WTC11 (cell line): Measurements from ENCODE around the gene MDH1. TPM values are rescaled to one million over a fixed set of nuclear protein-coding genes. Genes with fewer than 3 reads are reported as not detected.
A peak's percentile ranks its signal among the peaks of the same experiment; 100 is the strongest.

Experiments
- ATAC-seq: fragments of 200-7000 bp; cut with Tn5 transposase; 2 replicates; pipeline ENCODE4 v1.10.0; 2021; ENCODE audit warnings: mild to moderate bottlenecking, moderate library complexity
- CTCF ChIA-PET: fragments of 300-600 bp; sonication (Branson Sonifier 250); formaldehyde crosslinking; loops from one replicate; lab custom pipeline; 2021; ENCODE audit warnings: antibody characterized with exemption; lab: Charles Lee
- POLR2A ChIA-PET: fragments of 350-600 bp; sonication (Branson Sonifier 250); formaldehyde crosslinking; loops from one replicate; lab custom pipeline; 2021; ENCODE audit warnings: antibody characterized with exemption; lab: Charles Lee
- DNase-seq: peaks from one replicate; pipeline ENCODE4 v3.0.0; 2021; ENCODE audit warnings: low spot score
- H3K27ac Mint-ChIP-seq: 2 replicates; pipeline ENCODE4 v1.8.0; 2021; ENCODE audit warnings: mixed read lengths
- H3K27me3 Mint-ChIP-seq: 2 replicates; pipeline ENCODE4 v1.8.0; 2021; ENCODE audit warnings: low read depth, mild to moderate bottlenecking, moderate library complexity, mixed read lengths
- H3K36me3 Mint-ChIP-seq: 2 replicates; pipeline ENCODE4 v1.8.0; 2021; ENCODE audit warnings: mixed read lengths
- H3K4me1 Mint-ChIP-seq: 2 replicates; pipeline ENCODE4 v1.8.0; 2022; ENCODE audit warnings: mixed read lengths
- H3K4me3 Mint-ChIP-seq: 2 replicates; pipeline ENCODE4 v1.8.0; 2021; ENCODE audit warnings: mild to moderate bottlenecking, moderate library complexity, mixed read lengths
- H3K9me3 Mint-ChIP-seq: 2 replicates; pipeline ENCODE4 v1.8.0; 2021; ENCODE audit warnings: mixed read lengths
- CREM ChIP-seq: sonication (generic); formaldehyde crosslinking; IDR thresholded peaks from 2 replicates; pipeline ENCODE4 v1.8.1; 2022; ENCODE audit warnings: mild to moderate bottlenecking, missing genetic modification reagents, moderate library complexity
- CTCF ChIP-seq: fragments of 200-600 bp; IDR thresholded peaks from 2 replicates; pipeline ENCODE4 v1.8.0; 2022; ENCODE audit warnings: antibody characterized with exemption
- FOXJ3 ChIP-seq: sonication (generic); formaldehyde crosslinking; IDR thresholded peaks from 2 replicates; pipeline ENCODE4 v1.9.0; 2021; ENCODE audit warnings: missing genetic modification reagents, mild to moderate bottlenecking, borderline replicate concordance
- FOXP1 ChIP-seq: sonication (generic); formaldehyde crosslinking; IDR thresholded peaks from 2 replicates; pipeline ENCODE4 v1.8.0; 2022; ENCODE audit warnings: missing genetic modification reagents, mild to moderate bottlenecking, moderate library complexity, borderline replicate concordance
- GRHL2 ChIP-seq: fragments of 250-450 bp; sonication (Bioruptor Pico); IDR thresholded peaks from 2 replicates; pipeline ENCODE4 v1.8.0; 2022; ENCODE audit warnings: mild to moderate bottlenecking, moderate library complexity; ENCODE audit not compliant: insufficient replicate concordance, severe bottlenecking
- JAZF1 ChIP-seq: fragments of 250-450 bp; sonication (Bioruptor Pico); IDR thresholded peaks from 2 replicates; pipeline ENCODE4 v1.9.0; 2021; ENCODE audit warnings: moderate library complexity, mild to moderate bottlenecking, inconsistent platforms
- MYBL2 ChIP-seq: sonication (generic); formaldehyde crosslinking; IDR thresholded peaks from 2 replicates; pipeline ENCODE4 v1.8.1; 2023; ENCODE audit warnings: mild to moderate bottlenecking, moderate library complexity, missing genetic modification reagents
- NR1H2 ChIP-seq: sonication (generic); formaldehyde crosslinking; IDR thresholded peaks from 2 replicates; pipeline ENCODE4 v1.9.0; 2021; ENCODE audit warnings: mild to moderate bottlenecking, moderate library complexity, missing genetic modification reagents
- NR3C1 ChIP-seq: sonication (generic); formaldehyde crosslinking; conservative IDR thresholded peaks from 2 replicates; pipeline ENCODE4 v1.8.1; 2023; ENCODE audit warnings: low read depth, mild to moderate bottlenecking, missing genetic modification reagents
- ZNF138 ChIP-seq: sonication (generic); formaldehyde crosslinking; conservative IDR thresholded peaks from 2 replicates; pipeline ENCODE4 v1.8.1; 2022; ENCODE audit warnings: mild to moderate bottlenecking, moderate library complexity, missing genetic modification reagents
- ZNF317 ChIP-seq: sonication (generic); formaldehyde crosslinking; IDR thresholded peaks from 2 replicates; pipeline ENCODE4 v1.8.1; 2023; ENCODE audit warnings: low read depth, mild to moderate bottlenecking, moderate library complexity, missing genetic modification reagents, borderline replicate concordance
- total RNA-seq: library from RNA; stranded (reverse); gene quantifications from 3 replicates; pipeline ENCODE4 v1.2.3, GENCODE V29; 2021
- TF ChIP-seq, protein P1 (sequence below): sonication (generic); formaldehyde crosslinking; conservative IDR thresholded peaks from 2 replicates; pipeline ENCODE4 v1.8.1; 2023; ENCODE audit warnings: mild to moderate bottlenecking, low read depth, missing genetic modification reagents, moderate library complexity
- TF ChIP-seq, protein P2 (sequence below): sonication (generic); formaldehyde crosslinking; IDR thresholded peaks from 2 replicates; pipeline ENCODE4 v1.8.1; 2022; ENCODE audit warnings: missing genetic modification reagents, borderline replicate concordance
- TF ChIP-seq, protein P3 (sequence below): sonication (generic); formaldehyde crosslinking; IDR thresholded peaks from 2 replicates; pipeline ENCODE4 v1.8.1; 2023; ENCODE audit warnings: mild to moderate bottlenecking, moderate library complexity, missing genetic modification reagents

Gene MDH1
- total RNA-seq, 1 experiment from 2014 or later = 259 TPM

DNA sequence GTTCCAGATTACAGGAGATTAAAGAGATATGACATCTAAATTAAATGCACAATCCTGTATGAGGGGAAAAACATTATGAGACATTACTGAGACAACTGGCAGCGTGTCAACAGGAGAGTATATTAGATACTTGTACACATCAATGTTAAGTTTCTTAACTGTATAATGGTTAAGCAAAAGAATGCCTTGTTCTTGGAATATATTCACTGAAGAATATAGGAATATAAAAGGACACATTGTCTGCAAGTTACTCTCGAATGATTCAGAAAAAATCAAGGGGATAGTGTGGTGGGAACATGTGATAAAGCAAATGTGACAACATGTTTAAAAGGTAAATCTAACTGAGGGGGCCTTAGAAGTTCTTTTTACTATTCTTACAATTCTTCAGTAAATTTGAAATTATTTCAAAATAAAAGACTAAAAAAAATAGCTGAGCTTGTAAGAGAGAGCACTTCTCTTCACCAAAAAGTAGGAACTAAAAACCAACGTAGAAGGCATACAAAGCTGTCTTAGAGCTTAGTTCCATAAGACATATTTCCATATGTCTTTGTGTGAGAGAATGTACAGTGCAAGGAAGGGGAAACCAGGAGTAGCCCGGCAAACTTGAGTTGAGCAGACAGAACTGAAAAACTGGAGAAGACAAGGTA, 8.0 kb upstream of the MDH1 start:
- CTCF ChIA-PET = no interaction called here
- Mint-ChIP-seq H3K9me3 (no peaks in the 10 kb centered on the region), H3K27ac (peak overlapping the region; percentile 47; the same call in 1 of the 2 replicates), H3K4me3 (no peak overlapping the region), H3K36me3 (no peaks in the 10 kb centered on the region), H3K4me1 (peaks cover 24% of the 10 kb centered on the region), H3K27me3 (no peaks in the 10 kb centered on the region)
- POLR2A ChIA-PET = no interaction called here
- no peak for ATAC-seq
- TF ChIP-seq CREM (CRISPR knock-in tag) = no peak
- TF ChIP-seq NR1H2 (CRISPR knock-in tag) = no peak
- TF ChIP-seq CTCF = no peak
- TF ChIP-seq GRHL2 (CRISPR knock-in tag) = no peak
- TF ChIP-seq ZNF138 (CRISPR knock-in tag) = no peak
- no peak for TF ChIP-seq MYBL2 (CRISPR knock-in tag)
- no peak for DNase-seq

- TF ChIP-seq JAZF1 (CRISPR knock-in tag) (no peak), ZNF317 (CRISPR knock-in tag) (no peak), FOXJ3 (CRISPR knock-in tag) (no peak), ZNF138 (CRISPR knock-in tag) (no peak), NR3C1 (CRISPR knock-in tag) (no peak), FOXP1 (CRISPR knock-in tag) (no peak)
- TF ChIP-seq, protein P1, sequence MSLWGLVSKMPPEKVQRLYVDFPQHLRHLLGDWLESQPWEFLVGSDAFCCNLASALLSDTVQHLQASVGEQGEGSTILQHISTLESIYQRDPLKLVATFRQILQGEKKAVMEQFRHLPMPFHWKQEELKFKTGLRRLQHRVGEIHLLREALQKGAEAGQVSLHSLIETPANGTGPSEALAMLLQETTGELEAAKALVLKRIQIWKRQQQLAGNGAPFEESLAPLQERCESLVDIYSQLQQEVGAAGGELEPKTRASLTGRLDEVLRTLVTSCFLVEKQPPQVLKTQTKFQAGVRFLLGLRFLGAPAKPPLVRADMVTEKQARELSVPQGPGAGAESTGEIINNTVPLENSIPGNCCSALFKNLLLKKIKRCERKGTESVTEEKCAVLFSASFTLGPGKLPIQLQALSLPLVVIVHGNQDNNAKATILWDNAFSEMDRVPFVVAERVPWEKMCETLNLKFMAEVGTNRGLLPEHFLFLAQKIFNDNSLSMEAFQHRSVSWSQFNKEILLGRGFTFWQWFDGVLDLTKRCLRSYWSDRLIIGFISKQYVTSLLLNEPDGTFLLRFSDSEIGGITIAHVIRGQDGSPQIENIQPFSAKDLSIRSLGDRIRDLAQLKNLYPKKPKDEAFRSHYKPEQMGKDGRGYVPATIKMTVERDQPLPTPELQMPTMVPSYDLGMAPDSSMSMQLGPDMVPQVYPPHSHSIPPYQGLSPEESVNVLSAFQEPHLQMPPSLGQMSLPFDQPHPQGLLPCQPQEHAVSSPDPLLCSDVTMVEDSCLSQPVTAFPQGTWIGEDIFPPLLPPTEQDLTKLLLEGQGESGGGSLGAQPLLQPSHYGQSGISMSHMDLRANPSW (CRISPR knock-in tag) = no peak
- TF ChIP-seq, protein P2, sequence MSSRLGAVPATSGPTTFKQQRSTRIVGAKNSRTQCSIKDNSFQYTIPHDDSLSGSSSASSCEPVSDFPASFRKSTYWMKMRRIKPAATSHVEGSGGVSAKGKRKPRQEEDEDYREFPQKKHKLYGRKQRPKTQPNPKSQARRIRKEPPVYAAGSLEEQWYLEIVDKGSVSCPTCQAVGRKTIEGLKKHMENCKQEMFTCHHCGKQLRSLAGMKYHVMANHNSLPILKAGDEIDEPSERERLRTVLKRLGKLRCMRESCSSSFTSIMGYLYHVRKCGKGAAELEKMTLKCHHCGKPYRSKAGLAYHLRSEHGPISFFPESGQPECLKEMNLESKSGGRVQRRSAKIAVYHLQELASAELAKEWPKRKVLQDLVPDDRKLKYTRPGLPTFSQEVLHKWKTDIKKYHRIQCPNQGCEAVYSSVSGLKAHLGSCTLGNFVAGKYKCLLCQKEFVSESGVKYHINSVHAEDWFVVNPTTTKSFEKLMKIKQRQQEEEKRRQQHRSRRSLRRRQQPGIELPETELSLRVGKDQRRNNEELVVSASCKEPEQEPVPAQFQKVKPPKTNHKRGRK (CRISPR knock-in tag) = no peak
- TF ChIP-seq, protein P3, sequence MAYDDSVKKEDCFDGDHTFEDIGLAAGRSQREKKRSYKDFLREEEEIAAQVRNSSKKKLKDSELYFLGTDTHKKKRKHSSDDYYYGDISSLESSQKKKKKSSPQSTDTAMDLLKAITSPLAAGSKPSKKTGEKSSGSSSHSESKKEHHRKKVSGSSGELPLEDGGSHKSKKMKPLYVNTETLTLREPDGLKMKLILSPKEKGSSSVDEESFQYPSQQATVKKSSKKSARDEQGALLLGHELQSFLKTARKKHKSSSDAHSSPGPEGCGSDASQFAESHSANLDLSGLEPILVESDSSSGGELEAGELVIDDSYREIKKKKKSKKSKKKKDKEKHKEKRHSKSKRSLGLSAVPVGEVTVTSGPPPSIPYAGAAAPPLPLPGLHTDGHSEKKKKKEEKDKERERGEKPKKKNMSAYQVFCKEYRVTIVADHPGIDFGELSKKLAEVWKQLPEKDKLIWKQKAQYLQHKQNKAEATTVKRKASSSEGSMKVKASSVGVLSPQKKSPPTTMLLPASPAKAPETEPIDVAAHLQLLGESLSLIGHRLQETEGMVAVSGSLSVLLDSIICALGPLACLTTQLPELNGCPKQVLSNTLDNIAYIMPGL (CRISPR knock-in tag) = no peak
- peaks cover 24% of the 10 kb centered on the region for H3K4me1 Mint-ChIP-seq
- peak overlapping the region; percentile 44; the same call in 1 of the 2 replicates for H3K27ac Mint-ChIP-seq
- no peak overlapping the region for H3K4me3 Mint-ChIP-seq
- CTCF ChIA-PET = no interaction called here
- no peaks in the 10 kb centered on the region for H3K36me3 Mint-ChIP-seq
- no peak for ATAC-seq
- no peaks in the 10 kb centered on the region for H3K27me3 Mint-ChIP-seq
- no peaks in the 10 kb centered on the region for H3K9me3 Mint-ChIP-seq
- no peak for DNase-seq
- POLR2A ChIA-PET = no interaction called here
Measured at GRCh38 chr2:63581298-63581961, 7.3 kb upstream of the MDH1 start.
